GM12892 (cell line): Measurements from ENCODE around the gene GALNT14.

Experiments
- POLR2A ChIP-seq: IDR thresholded peaks from 2 replicates; pipeline ENCODE4 v1.6.1; 2011; ENCODE audit warnings: low read depth, low read length, control low read depth
- TAF1 ChIP-seq: IDR thresholded peaks from 2 replicates; pipeline ENCODE4 v1.6.1; 2011; ENCODE audit warnings: low read depth, mild to moderate bottlenecking, control low read depth, low read length, borderline replicate concordance

- no peak for TF ChIP-seq TAF1
- no peak for TF ChIP-seq POLR2A
Measured at GRCh38 chr2:30910686-30911085, 227.6 kb downstream of the GALNT14 start.
